Measurements from ENCODE around the gene LUZP4.

GRCh38 chrX:115251458-115252233 is 37.9 kb upstream of the LUZP4 start:
- TF ChIP-seq MXI1 (IDR thresholded peaks at IDR 0.05; ENCODE audit: low read depth, low read length) (no peak), RAD21 (IDR thresholded peaks at IDR 0.05; ENCODE audit: low read length) (no peak), USF2 (IDR thresholded peaks at IDR 0.05; ENCODE audit: borderline replicate concordance, low read depth, low read length) (no peak), RFX5 (IDR thresholded peaks at IDR 0.05; ENCODE audit: low read length) (no peak), TEAD4 (IDR thresholded peaks at IDR 0.05; ENCODE audit: borderline replicate concordance, insufficient read depth) (no peak)
- TF ChIP-seq, protein P1, sequence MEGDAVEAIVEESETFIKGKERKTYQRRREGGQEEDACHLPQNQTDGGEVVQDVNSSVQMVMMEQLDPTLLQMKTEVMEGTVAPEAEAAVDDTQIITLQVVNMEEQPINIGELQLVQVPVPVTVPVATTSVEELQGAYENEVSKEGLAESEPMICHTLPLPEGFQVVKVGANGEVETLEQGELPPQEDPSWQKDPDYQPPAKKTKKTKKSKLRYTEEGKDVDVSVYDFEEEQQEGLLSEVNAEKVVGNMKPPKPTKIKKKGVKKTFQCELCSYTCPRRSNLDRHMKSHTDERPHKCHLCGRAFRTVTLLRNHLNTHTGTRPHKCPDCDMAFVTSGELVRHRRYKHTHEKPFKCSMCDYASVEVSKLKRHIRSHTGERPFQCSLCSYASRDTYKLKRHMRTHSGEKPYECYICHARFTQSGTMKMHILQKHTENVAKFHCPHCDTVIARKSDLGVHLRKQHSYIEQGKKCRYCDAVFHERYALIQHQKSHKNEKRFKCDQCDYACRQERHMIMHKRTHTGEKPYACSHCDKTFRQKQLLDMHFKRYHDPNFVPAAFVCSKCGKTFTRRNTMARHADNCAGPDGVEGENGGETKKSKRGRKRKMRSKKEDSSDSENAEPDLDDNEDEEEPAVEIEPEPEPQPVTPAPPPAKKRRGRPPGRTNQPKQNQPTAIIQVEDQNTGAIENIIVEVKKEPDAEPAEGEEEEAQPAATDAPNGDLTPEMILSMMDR (IDR thresholded peaks at IDR 0.05) = no peak

Measured in SK-N-SH (cell line).